ENCODE measurements around the gene TRMT2A.

Gene TRMT2A

DNA sequence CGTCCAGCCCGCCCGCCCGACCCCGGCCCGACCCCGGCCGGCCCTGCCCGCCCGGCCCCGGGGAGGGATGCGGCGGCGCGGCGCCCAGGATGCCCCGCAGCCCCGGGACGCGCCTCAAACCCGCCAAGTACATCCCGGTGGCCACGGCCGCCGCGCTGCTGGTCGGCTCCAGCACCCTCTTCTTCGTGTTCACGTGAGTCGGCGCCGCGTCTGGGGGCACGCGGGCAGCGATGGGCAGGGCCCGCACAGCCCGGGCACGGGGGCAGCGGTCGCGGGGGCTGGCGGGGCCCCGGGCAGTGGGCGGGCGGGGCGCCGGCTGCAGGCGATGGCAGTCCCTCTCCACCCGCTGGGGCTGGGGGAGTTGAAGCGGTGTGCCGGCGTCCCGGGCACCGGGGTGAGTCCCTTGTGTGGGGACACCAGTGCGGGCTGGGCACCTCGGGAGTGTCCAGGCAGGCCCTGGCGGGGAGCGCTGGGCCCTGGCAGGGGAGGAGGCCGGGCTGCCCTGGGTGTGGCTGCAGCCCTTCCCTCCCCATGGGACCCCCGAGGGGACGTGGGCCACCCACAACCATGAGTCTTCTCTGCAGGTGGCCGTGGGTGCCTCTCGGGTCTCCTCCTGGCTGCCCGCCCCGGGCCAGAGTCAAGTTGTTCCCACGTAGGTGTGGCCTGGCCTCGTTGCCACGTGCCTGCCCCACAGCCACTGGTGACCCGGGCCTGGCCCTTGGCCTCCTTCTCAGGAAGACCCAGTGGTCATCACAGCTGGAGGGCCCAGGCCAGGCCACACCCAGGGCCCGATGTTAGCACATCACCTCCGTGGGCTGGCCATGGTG, 15.0 kb upstream of the TRMT2A start:
- Histone ChIP-seq H3K27ac (ENCODE audit: low read length) (no peak overlapping the region), H2AFZ (ENCODE audit: low read depth, low read length) (no peak overlapping the region), H3K79me2 (ENCODE audit: low read length) (peaks cover 47% of the 10 kb centered on the region), H3K9ac (ENCODE audit: low read length) (peak overlapping the region; percentile 63), H3K27me3 (ENCODE audit: low read depth, low read length) (no peaks in the 10 kb centered on the region), H3K36me3 (replicated peaks; ENCODE audit: low read depth, low read length) (peaks cover 11% of the 10 kb centered on the region), H3K9me3 (ENCODE audit: insufficient read depth, low read length) (no peaks in the 10 kb centered on the region), H3K4me2 (ENCODE audit: low read length) (peak overlapping the region; percentile 90), H4K20me1 (ENCODE audit: insufficient read depth, low read length) (peaks cover 31% of the 10 kb centered on the region), H3K4me1 (ENCODE audit: low read length) (peaks cover 13% of the 10 kb centered on the region), H3K4me3 (ENCODE audit: low read length) (peak overlapping the region; percentile 79)
- TF ChIP-seq, protein P1, sequence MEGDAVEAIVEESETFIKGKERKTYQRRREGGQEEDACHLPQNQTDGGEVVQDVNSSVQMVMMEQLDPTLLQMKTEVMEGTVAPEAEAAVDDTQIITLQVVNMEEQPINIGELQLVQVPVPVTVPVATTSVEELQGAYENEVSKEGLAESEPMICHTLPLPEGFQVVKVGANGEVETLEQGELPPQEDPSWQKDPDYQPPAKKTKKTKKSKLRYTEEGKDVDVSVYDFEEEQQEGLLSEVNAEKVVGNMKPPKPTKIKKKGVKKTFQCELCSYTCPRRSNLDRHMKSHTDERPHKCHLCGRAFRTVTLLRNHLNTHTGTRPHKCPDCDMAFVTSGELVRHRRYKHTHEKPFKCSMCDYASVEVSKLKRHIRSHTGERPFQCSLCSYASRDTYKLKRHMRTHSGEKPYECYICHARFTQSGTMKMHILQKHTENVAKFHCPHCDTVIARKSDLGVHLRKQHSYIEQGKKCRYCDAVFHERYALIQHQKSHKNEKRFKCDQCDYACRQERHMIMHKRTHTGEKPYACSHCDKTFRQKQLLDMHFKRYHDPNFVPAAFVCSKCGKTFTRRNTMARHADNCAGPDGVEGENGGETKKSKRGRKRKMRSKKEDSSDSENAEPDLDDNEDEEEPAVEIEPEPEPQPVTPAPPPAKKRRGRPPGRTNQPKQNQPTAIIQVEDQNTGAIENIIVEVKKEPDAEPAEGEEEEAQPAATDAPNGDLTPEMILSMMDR (IDR thresholded peaks at IDR 0.05; ENCODE audit: low read depth, low read length) = no peak
- TF ChIP-seq EZH2phosphoT487 (IDR thresholded peaks at IDR 0.05; ENCODE audit: low read depth) = no peak

DNA sequence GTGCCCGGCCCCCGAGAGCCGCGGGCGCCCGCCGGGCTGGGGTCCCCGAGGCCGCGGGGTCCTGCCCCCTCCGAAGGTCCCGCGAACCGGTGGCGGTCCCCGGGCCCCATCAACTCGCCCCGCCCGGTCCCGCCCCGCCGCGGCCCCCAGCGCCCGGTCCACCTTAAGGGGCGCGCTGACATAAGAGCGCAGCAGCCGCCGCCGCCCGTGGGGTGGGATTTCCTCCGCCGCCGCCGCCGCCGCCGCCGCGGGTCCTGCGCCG, 14.5 kb upstream of the TRMT2A start, which contains the start of gene ZDHHC8:
Gene ZDHHC8 (plus strand): TSS at position 208 of the 262 bp plus-strand sequence. CDS start 144 bp downstream, outside the sequence.
- Histone ChIP-seq H3K79me2 (ENCODE audit: low read length) (peaks cover 42% of the 10 kb centered on the region), H4K20me1 (ENCODE audit: insufficient read depth, low read length) (peaks cover 26% of the 10 kb centered on the region), H2AFZ (ENCODE audit: low read depth, low read length) (peak within 1 kb of the TSS; percentile 52; the same call in 1 of the 2 replicates), H3K9ac (ENCODE audit: low read length) (peak within 1 kb of the TSS; percentile 88), H3K36me3 (replicated peaks; ENCODE audit: low read depth, low read length) (peaks cover 13% of the 10 kb centered on the region), H3K9me3 (ENCODE audit: insufficient read depth, low read length) (no peaks in the 10 kb centered on the region), H3K27me3 (ENCODE audit: low read depth, low read length) (no peaks in the 10 kb centered on the region), H3K4me2 (ENCODE audit: low read length) (peak within 1 kb of the TSS; percentile 90), H3K27ac (ENCODE audit: low read length) (peak within 1 kb of the TSS; percentile 51), H3K4me3 (ENCODE audit: low read length) (peak within 1 kb of the TSS; percentile 95), H3K4me1 (ENCODE audit: low read length) (peaks cover 13% of the 10 kb centered on the region)
- no peak for TF ChIP-seq EZH2phosphoT487 (IDR thresholded peaks at IDR 0.05; ENCODE audit: low read depth)
- TF ChIP-seq, protein P1 (IDR thresholded peaks at IDR 0.05; ENCODE audit: low read depth, low read length) = no peak

- Histone ChIP-seq H4K20me1 (ENCODE audit: insufficient read depth, low read length) (peaks cover 28% of the 10 kb centered on the region), H3K4me3 (ENCODE audit: low read length) (peak overlapping the region; percentile 95), H3K27me3 (ENCODE audit: low read depth, low read length) (no peaks in the 10 kb centered on the region), H3K9me3 (ENCODE audit: insufficient read depth, low read length) (no peaks in the 10 kb centered on the region), H3K36me3 (replicated peaks; ENCODE audit: low read depth, low read length) (peaks cover 17% of the 10 kb centered on the region), H3K79me2 (ENCODE audit: low read length) (peaks cover 36% of the 10 kb centered on the region), H2AFZ (ENCODE audit: low read depth, low read length) (peak overlapping the region; percentile 52; the same call in 1 of the 2 replicates), H3K4me1 (ENCODE audit: low read length) (peaks cover 13% of the 10 kb centered on the region), H3K27ac (ENCODE audit: low read length) (peak overlapping the region; percentile 51), H3K4me2 (ENCODE audit: low read length) (peak overlapping the region; percentile 85), H3K9ac (ENCODE audit: low read length) (peak overlapping the region; percentile 88)
- TF ChIP-seq EZH2phosphoT487 (IDR thresholded peaks at IDR 0.05; ENCODE audit: low read depth) = no peak
- TF ChIP-seq, protein P1 (IDR thresholded peaks at IDR 0.05; ENCODE audit: low read depth, low read length) = no peak
These were observed 13.9 kb upstream of the TRMT2A start for GRCh38 chr22:20130731-20131596.

DNA sequence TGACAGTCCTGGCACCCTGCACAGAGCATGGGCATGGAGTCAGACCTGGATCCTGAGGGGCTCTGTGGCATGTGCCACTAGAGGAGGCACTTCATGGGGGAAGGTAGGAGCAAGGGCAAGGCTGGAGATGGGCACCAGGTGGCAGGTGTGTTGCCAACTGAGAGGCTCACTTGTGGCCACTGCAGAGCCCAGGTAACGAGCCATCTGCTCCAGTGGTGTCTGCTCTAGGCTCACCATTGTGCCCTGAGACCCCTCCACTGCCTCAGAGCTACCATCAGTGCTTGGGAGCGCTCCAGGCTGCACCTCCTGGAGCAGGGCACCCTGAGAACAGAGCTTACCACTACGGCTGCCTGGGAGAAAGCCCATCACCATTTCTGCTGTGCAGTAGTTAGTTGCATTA, 13.3 kb upstream of the TRMT2A start:
- peak overlapping the region; percentile 24; the same call in 1 of the 2 replicates for H2AFZ ChIP-seq (ENCODE audit: low read depth, low read length)
- TF ChIP-seq, protein P1 (IDR thresholded peaks at IDR 0.05; ENCODE audit: low read depth, low read length) = peak; percentile 23; the same call in 1 of the 2 replicates
- TF ChIP-seq EZH2phosphoT487 (IDR thresholded peaks at IDR 0.05; ENCODE audit: low read depth) = no peak
- no peaks in the 10 kb centered on the region for H3K9me3 ChIP-seq (ENCODE audit: insufficient read depth, low read length)
- H3K4me1 ChIP-seq (ENCODE audit: low read length) = peaks cover 13% of the 10 kb centered on the region
- no peaks in the 10 kb centered on the region for H3K27me3 ChIP-seq (ENCODE audit: low read depth, low read length)
- H3K27ac ChIP-seq (ENCODE audit: low read length) = no peak overlapping the region
- peaks cover 30% of the 10 kb centered on the region for H3K79me2 ChIP-seq (ENCODE audit: low read length)
- no peak overlapping the region for H3K9ac ChIP-seq (ENCODE audit: low read length)
- peak overlapping the region; percentile 85 for H3K4me2 ChIP-seq (ENCODE audit: low read length)
- peak overlapping the region; percentile 95 for H3K4me3 ChIP-seq (ENCODE audit: low read length)
- H4K20me1 ChIP-seq (ENCODE audit: insufficient read depth, low read length) = peaks cover 30% of the 10 kb centered on the region
- peaks cover 24% of the 10 kb centered on the region for H3K36me3 ChIP-seq (replicated peaks; ENCODE audit: low read depth, low read length)
